Tibial nerve (tissue), 4 donors: ENCODE data around the gene CAMK2N1. TPM values are rescaled to one million over a fixed set of nuclear protein-coding genes. Genes with fewer than 3 reads are reported as not detected.

Experiments
- DNase-seq, 2 donors: peaks; one replicate each; pipeline ENCODE4 v3.0.0-alpha.2; 2019; ENCODE audit warnings: low spot score in 2 of 2
- H3K27ac ChIP-seq, 4 donors: fragments of 200-600 bp; sonication (generic) in 3 of 4; one replicate each; pipeline ENCODE4 v1.5.1; 2017 to 2019; ENCODE audit warnings: mild to moderate bottlenecking in 1 of 4
- H3K27me3 ChIP-seq, 2 donors: fragments of 200-600 bp; sonication (generic) in 1 of 2; one replicate each; pipeline versions ENCODE4 v1.5.1 to v1.6.0; 2017 to 2019
- H3K36me3 ChIP-seq, 3 donors: fragments of 200-600 bp; sonication (generic); one replicate each; pipeline ENCODE4 v1.5.1; 2018 to 2019
- H3K4me1 ChIP-seq, 4 donors: fragments of 200-600 bp; sonication (generic) in 3 of 4; one replicate each; pipeline ENCODE4 v1.5.1; 2017 to 2019
- H3K4me3 ChIP-seq, 4 donors: fragments of 200-600 bp; sonication (generic) in 3 of 4; one replicate each; pipeline ENCODE4 v1.5.1; 2017 to 2019; ENCODE audit warnings: mild to moderate bottlenecking in 1 of 4, moderate library complexity in 1 of 4
- H3K9me3 ChIP-seq, 4 donors: fragments of 200-600 bp; sonication (generic) in 3 of 4; one replicate each; pipeline ENCODE4 v1.5.1; 2017 to 2019
- EP300 ChIP-seq, 2 donors: sonication (generic); formaldehyde crosslinking; IDR thresholded peaks; one replicate each; pipeline ENCODE4 v1.6.1; 2017; ENCODE audit warnings: antibody characterized with exemption in 2 of 2, mild to moderate bottlenecking in 1 of 2
- POLR2A ChIP-seq, 2 donors: fragments of 450-650 bp; IDR thresholded peaks; one replicate each; pipeline ENCODE4 v1.6.1; 2017; ENCODE audit warnings: antibody characterized with exemption in 2 of 2, mild to moderate bottlenecking in 2 of 2, moderate library complexity in 2 of 2
- WGBS, 2 donors: methylation state at CpG; one replicate each; pipeline ENCODE4 v1.1.5; 2018; 5-methylcytosine and 5-hydroxymethylcytosine counted together
- total RNA-seq, 4 donors: library from RNA; depleted of rRNA; stranded (reverse); fragments of >200 nt; gene quantifications; one replicate each; pipeline ENCODE4 v1.1.0, GENCODE V29; 2016
- TF ChIP-seq, protein P1 (sequence below), 5 experiments: fragments of 200-600 bp in 3 of 5; fragments of 450-650 bp in 2 of 5; sonication (generic) in 3 of 5; IDR thresholded peaks; one replicate each; pipeline ENCODE4 v1.5.1; 2016 to 2019; ENCODE audit warnings: antibody characterized with exemption in 5 of 5, mild to moderate bottlenecking in 3 of 5, moderate library complexity in 2 of 5

Gene CAMK2N1
- total RNA-seq, 4 donors from 2014 or later, result 2.4 to 5.9 (median 4.8) TPM

DNA sequence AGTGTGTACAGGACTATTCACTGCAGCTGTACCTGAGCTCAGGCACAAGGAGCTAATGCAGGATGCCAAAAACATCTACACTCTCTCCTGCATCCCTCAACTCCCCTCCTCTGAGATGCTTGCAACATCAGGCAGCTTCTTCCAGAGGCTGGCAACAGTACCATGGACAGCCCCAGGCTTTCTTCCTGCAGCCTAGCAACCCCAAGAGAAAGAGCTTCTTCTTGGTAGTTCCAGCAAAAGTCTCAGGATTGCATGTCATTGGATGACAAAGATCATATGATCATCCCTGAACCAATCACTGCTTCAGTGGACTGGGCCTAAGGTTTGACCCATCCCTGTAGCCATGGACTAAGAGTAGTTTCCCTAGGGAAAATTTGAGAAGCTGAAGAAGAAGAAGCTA lies 46.7 kb downstream of the CAMK2N1 start:
- H3K4me1 ChIP-seq, result no peaks in the 10 kb centered on the region
- H3K9me3 ChIP-seq, result no peaks in the 10 kb centered on the region
- H3K27ac ChIP-seq, result no peak overlapping the region
- H3K4me3 ChIP-seq, result no peak overlapping the region
- H3K27me3 ChIP-seq, result peaks cover 0 to 12% of the 10 kb centered on the region in 2 donors
- DNase-seq, result no peak
- TF ChIP-seq EP300 (IDR thresholded peaks at IDR 0.05) (no peak), POLR2A (IDR thresholded peaks at IDR 0.05) (no peak)
- TF ChIP-seq, protein P1, sequence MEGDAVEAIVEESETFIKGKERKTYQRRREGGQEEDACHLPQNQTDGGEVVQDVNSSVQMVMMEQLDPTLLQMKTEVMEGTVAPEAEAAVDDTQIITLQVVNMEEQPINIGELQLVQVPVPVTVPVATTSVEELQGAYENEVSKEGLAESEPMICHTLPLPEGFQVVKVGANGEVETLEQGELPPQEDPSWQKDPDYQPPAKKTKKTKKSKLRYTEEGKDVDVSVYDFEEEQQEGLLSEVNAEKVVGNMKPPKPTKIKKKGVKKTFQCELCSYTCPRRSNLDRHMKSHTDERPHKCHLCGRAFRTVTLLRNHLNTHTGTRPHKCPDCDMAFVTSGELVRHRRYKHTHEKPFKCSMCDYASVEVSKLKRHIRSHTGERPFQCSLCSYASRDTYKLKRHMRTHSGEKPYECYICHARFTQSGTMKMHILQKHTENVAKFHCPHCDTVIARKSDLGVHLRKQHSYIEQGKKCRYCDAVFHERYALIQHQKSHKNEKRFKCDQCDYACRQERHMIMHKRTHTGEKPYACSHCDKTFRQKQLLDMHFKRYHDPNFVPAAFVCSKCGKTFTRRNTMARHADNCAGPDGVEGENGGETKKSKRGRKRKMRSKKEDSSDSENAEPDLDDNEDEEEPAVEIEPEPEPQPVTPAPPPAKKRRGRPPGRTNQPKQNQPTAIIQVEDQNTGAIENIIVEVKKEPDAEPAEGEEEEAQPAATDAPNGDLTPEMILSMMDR (IDR thresholded peaks at IDR 0.05), result no peak
- H3K36me3 ChIP-seq, result no peaks in the 10 kb centered on the region

DNA sequence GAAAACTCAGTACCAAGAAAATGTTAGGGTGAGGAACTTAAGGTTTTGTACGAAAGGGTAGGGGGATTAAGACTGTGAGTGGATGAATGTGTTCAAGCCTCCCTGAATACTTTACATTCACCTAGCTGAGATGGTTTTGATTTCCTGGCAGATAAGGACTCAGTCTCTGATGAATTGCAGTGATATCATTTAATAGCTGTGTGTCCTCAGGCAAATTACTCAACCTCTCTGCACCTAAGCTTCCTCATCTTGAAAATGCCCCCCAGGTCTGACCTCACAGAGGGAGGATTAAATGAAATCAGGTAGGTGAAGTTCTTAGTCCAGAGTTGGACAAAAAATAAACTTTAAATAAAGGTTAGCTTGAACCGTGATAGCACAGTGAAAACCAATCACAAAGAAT lies 48.4 kb downstream of the CAMK2N1 start:
- 82 to 85% methylated on average over 2 of the region's 2 CpGs for WGBS, 2 donors
- no peak for DNase-seq
- Histone ChIP-seq H3K4me3 (no peak overlapping the region), H3K27me3 (peaks cover 0 to 12% of the 10 kb centered on the region in 2 donors), H3K9me3 (no peaks in the 10 kb centered on the region), H3K27ac (no peak overlapping the region), H3K4me1 (no peaks in the 10 kb centered on the region), H3K36me3 (no peaks in the 10 kb centered on the region)
- TF ChIP-seq, protein P1 (IDR thresholded peaks at IDR 0.05), result no peak
- TF ChIP-seq POLR2A (IDR thresholded peaks at IDR 0.05) (no peak), EP300 (IDR thresholded peaks at IDR 0.05) (no peak)

DNA sequence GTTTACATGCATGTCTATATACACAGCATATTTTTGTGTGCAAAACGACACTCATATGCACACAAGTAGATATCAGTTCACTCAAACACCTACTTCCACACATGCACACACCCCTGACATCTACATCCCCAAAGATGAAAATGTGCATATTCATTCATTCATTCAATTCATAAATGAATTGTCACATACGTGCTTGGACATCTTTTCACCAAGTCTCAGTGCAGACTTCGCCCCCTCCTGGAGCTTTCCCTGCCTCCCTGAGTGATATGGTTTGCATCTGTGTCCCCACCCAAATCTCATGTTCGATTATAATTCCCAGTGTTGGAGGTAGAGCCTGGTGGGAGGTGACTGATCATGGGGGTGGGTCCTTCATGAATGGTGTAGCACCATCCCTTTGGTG lies 53.1 kb downstream of the CAMK2N1 start:
- TF ChIP-seq EP300 (IDR thresholded peaks at IDR 0.05) (no peak), POLR2A (IDR thresholded peaks at IDR 0.05) (no peak)
- TF ChIP-seq, protein P1 (IDR thresholded peaks at IDR 0.05), result no peak
- WGBS, 2 donors, result 73 to 75% methylated on average over 4 of the region's 4 CpGs
- DNase-seq, result no peak
- no peaks in the 10 kb centered on the region for H3K9me3 ChIP-seq
- H3K4me3 ChIP-seq, result no peak overlapping the region
- H3K36me3 ChIP-seq, result no peaks in the 10 kb centered on the region
- no peaks in the 10 kb centered on the region for H3K4me1 ChIP-seq
- peaks cover 0 to 22% of the 10 kb centered on the region in 2 donors for H3K27me3 ChIP-seq
- no peak overlapping the region for H3K27ac ChIP-seq

Other genes with a start within 250 kb of the CAMK2N1 start
- not detected for gene VWA5B1, start 195.3 kb downstream of the CAMK2N1 start, total RNA-seq
- gene MUL1, start 21.9 kb upstream of the CAMK2N1 start, total RNA-seq, result 10 to 100 TPM; 27.5 to 31.2 (median 30.6) TPM
- 1 to 10 TPM in 1 of 4 donors, under 1 TPM in 1, not detected in 2; 0.90 to 1.0 TPM for gene FAM43B, start 66.4 kb upstream of the CAMK2N1 start, total RNA-seq
- gene CDA, start 102.9 kb upstream of the CAMK2N1 start, total RNA-seq, result 1 to 10 TPM in 3 of 4 donors, under 1 TPM in 1; 0.84 to 5.7 (median 3.8) TPM
- 100 to 1,000 TPM in 3 of 4 donors, 10 to 100 TPM in 1; 93.9 to 134 (median 124) TPM for gene PINK1, start 147.2 kb upstream of the CAMK2N1 start, total RNA-seq
- 100 to 1,000 TPM in 2 of 4 donors, 10 to 100 TPM in 2; 79.7 to 115 (median 99.6) TPM for gene DDOST, start 175.2 kb upstream of the CAMK2N1 start, total RNA-seq
- gene KIF17, start 231.8 kb upstream of the CAMK2N1 start, total RNA-seq, result 1 to 10 TPM in 3 of 4 donors, under 1 TPM in 1; 0.59 to 4.2 (median 3.3) TPM
- gene SH2D5, start 246.5 kb upstream of the CAMK2N1 start, total RNA-seq, result not detected